HCT116 (cell line): ENCODE results near the gene GAB2. TPM values are rescaled to one million over a fixed set of nuclear protein-coding genes. Genes with fewer than 3 reads are reported as not detected.
"Not testable (repeated sequence)": the region's sequence is repeated elsewhere in the genome, so short reads cannot be mapped to it uniquely, and the experiment has no call there.

Experiments
- ATAC-seq: fragments of 200-7000 bp; cut with Tn5 transposase; 2 replicates; pipeline ENCODE4 v1.9.1; 2020; ENCODE audit warnings: mild to moderate bottlenecking, moderate library complexity
- BruUV-seq: library from RNA; stranded (reverse); fragments of 400-500 nt; replicated peaks from 2 replicates; lab custom pipeline; 2021; lab: Mats Ljungman, UMichigan
- CTCF ChIA-PET: fragments of 300-600 bp; sonication (Branson Sonifier 250); formaldehyde crosslinking; loops from one replicate; lab custom pipeline; 2021; ENCODE audit warnings: antibody characterized with exemption; lab: Charles Lee
- POLR2A ChIA-PET: fragments of 300-600, 350-600 bp; sonication (Branson Sonifier 250); formaldehyde crosslinking; loops from one replicate; lab custom pipeline; 2021; ENCODE audit warnings: antibody characterized with exemption; lab: Charles Lee
- RAD21 ChIA-PET, 2 experiments: fragments of 300-600 bp; sonication (Branson Sonifier 250); formaldehyde crosslinking; loops; one replicate each; lab custom pipeline; 2023; ENCODE audit warnings: low total read pairs in 2 of 2; ENCODE audit not compliant: uncharacterized antibody in 2 of 2, unreplicated experiment in 2 of 2, low non-redundant PET in 1 of 2; lab: Charles Lee
- DNase-seq: peaks from one replicate; pipeline ENCODE4 v3.0.0-alpha.2; 2010; ENCODE audit warnings: low read depth, low spot score
- H2AFZ ChIP-seq: fragments of 200-600 bp; shearing (Covaris generic), sonication (generic); 2 replicates; pipeline ENCODE4 v1.6.1; 2017; ENCODE audit warnings: low read depth, mixed run types, mixed read lengths, antibody characterized with exemption, low read length; ENCODE audit not compliant: poor library complexity, severe bottlenecking
- H3K27ac ChIP-seq: 2 replicates; pipeline ENCODE4 v1.5.1; 2012; ENCODE audit warnings: low read depth, low read length
- H3K27me3 ChIP-seq: fragments of 200-600 bp; sonication (generic); 2 replicates; pipeline ENCODE4 v1.6.1; 2016; ENCODE audit warnings: mixed run types, low read length, mixed read lengths; ENCODE audit not compliant: insufficient read depth
- H3K36me3 ChIP-seq, 2 experiments: fragments of 200-500 bp in 1 of 2; fragments of 200-600 bp in 1 of 2; sonication (Bioruptor generic) in 1 of 2; sonication (generic) in 1 of 2; 2 replicates each; pipeline versions ENCODE4 v1.5.1 to v1.6.1; 2014 to 2016; ENCODE audit warnings: low read length in 2 of 2, inconsistent platforms in 1 of 2, mixed read lengths in 1 of 2, mixed run types in 1 of 2; ENCODE audit not compliant: insufficient read depth in 2 of 2, control insufficient read depth in 1 of 2
- H3K4me1 ChIP-seq, 2 experiments: fragments of 200-600 bp in 1 of 2; sonication (generic) in 1 of 2; 2 replicates each; pipeline versions ENCODE4 v1.5.1 to v1.6.1; 2012 to 2017; ENCODE audit warnings: low read length in 2 of 2, inconsistent platforms in 1 of 2, mild to moderate bottlenecking in 1 of 2, mixed read lengths in 1 of 2, mixed run types in 1 of 2, moderate library complexity in 1 of 2; ENCODE audit not compliant: insufficient read depth in 2 of 2, control insufficient read depth in 1 of 2
- H3K4me2 ChIP-seq: fragments of 200-600 bp; sonication (generic); 2 replicates; pipeline ENCODE4 v1.6.1; 2017; ENCODE audit warnings: mixed run types, low read length, mixed read lengths
- H3K4me3 ChIP-seq, 2 experiments: fragments of 200-600 bp in 1 of 2; sonication (generic) in 1 of 2; replicated peaks in 1 of 2; 2 replicates each; pipeline ENCODE4 v1.5.1; 2011 to 2016; ENCODE audit warnings: low read length in 2 of 2, control low read depth in 1 of 2, low read depth in 1 of 2, mild to moderate bottlenecking in 1 of 2, mixed read lengths in 1 of 2, mixed run types in 1 of 2
- H3K79me2 ChIP-seq: fragments of 200-600 bp; sonication (generic); 2 replicates; pipeline ENCODE4 v1.6.1; 2017; ENCODE audit warnings: mild to moderate bottlenecking, mixed run types, low read length, moderate library complexity, mixed read lengths; ENCODE audit not compliant: insufficient read depth
- H3K9ac ChIP-seq: fragments of 200-600 bp; sonication (generic); 2 replicates; pipeline ENCODE4 v1.6.1; 2016; ENCODE audit warnings: low read length, mixed read lengths
- H3K9me2 ChIP-seq: fragments of 200-600 bp; sonication (generic), shearing (Covaris generic); 2 replicates; pipeline ENCODE4 v1.6.1; 2017; ENCODE audit warnings: mixed run types, mild to moderate bottlenecking, moderate library complexity; ENCODE audit not compliant: insufficient read depth
- H3K9me3 ChIP-seq, 2 experiments: fragments of 200-500 bp in 1 of 2; fragments of 200-600 bp in 1 of 2; sonication (Bioruptor generic) in 1 of 2; sonication (generic) in 1 of 2; 2 replicates each; pipeline ENCODE4 v1.6.1; 2014 to 2017; ENCODE audit warnings: low read length in 2 of 2, mixed read lengths in 2 of 2, inconsistent platforms in 1 of 2, low read depth in 1 of 2, mild to moderate bottlenecking in 1 of 2, mixed run types in 1 of 2, moderate library complexity in 1 of 2; ENCODE audit not compliant: control insufficient read depth in 1 of 2, insufficient read depth in 1 of 2
- H4K20me1 ChIP-seq: fragments of 200-600 bp; sonication (generic), shearing (Covaris generic); 2 replicates; pipeline ENCODE4 v1.6.1; 2017; ENCODE audit warnings: mixed run types, mild to moderate bottlenecking, moderate library complexity; ENCODE audit not compliant: insufficient read depth
- EZH2phosphoT487 ChIP-seq: fragments of 200-600 bp; IDR thresholded peaks from 2 replicates; pipeline ENCODE4 v1.6.1; 2018; ENCODE audit warnings: antibody characterized with exemption, borderline replicate concordance
- MAX ChIP-seq: IDR thresholded peaks from 2 replicates; pipeline ENCODE4 v1.6.1; 2012
- POLR2A ChIP-seq: IDR thresholded peaks from 2 replicates; pipeline ENCODE4 v1.7.0; 2011; ENCODE audit warnings: borderline replicate concordance; ENCODE audit not compliant: insufficient read depth, insufficient read length; ENCODE audit errors: extremely low read depth
- POLR2AphosphoS5 ChIP-seq: IDR thresholded peaks from 2 replicates; pipeline ENCODE4 v1.6.1; 2011; ENCODE audit warnings: mild to moderate bottlenecking, low read depth, low read length, moderate library complexity
- SIN3A ChIP-seq: IDR thresholded peaks from 2 replicates; pipeline ENCODE4 v1.6.1; 2012; ENCODE audit warnings: low read depth
- ZBTB33 ChIP-seq: IDR thresholded peaks from 2 replicates; pipeline ENCODE4 v1.6.1; 2011; ENCODE audit warnings: mild to moderate bottlenecking, low read length, moderate library complexity; ENCODE audit not compliant: insufficient replicate concordance; ENCODE audit errors: extremely low read depth
- ZFX ChIP-seq: fragments of 450-650 bp; IDR thresholded peaks from 2 replicates; pipeline ENCODE4 v1.6.1; 2017
- ZNF274 ChIP-seq: fragments of 200-500 bp; sonication (Bioruptor generic); IDR thresholded peaks from 2 replicates; pipeline ENCODE4 v1.6.1; 2014; ENCODE audit warnings: mild to moderate bottlenecking, low read depth, low read length, inconsistent platforms
- intact Hi-C: fragments of 100-400 bp; cut with micrococcal nuclease; formaldehyde crosslinking; loops from 2 replicates; pipeline ENCODE4 v1.10.0; 2022
- total RNA-seq: library from RNA; stranded (reverse); gene quantifications from one replicate; pipeline ENCODE4 v1.2.1, GENCODE V29; 2021; ENCODE audit not compliant: unreplicated experiment

Gene GAB2
- total RNA-seq, 1 experiment from 2014 or later: 1.9 TPM

GRCh38 chr11:78295347-78295746 is 122.3 kb downstream of the GAB2 start (continued):
- no peak for TF ChIP-seq ZBTB33
- TF ChIP-seq ZFX: no peak
- TF ChIP-seq SIN3A: no peak
- no peak for TF ChIP-seq POLR2AphosphoS5
- TF ChIP-seq POLR2A: no peak
- no peak for TF ChIP-seq EZH2phosphoT487
- TF ChIP-seq ZNF274: no peak
- TF ChIP-seq MAX: no peak

GRCh38 chr11:78294100-78294499 is 123.5 kb downstream of the GAB2 start:
- H2AFZ ChIP-seq, H3K9ac ChIP-seq, H3K9me3 ChIP-seq, H3K4me1 ChIP-seq, H4K20me1 ChIP-seq, H3K79me2 ChIP-seq, CTCF ChIA-PET, H3K27me3 ChIP-seq, DNase-seq, BruUV-seq, intact Hi-C loops, H3K4me3 ChIP-seq, RAD21 ChIA-PET, H3K27ac ChIP-seq, H3K4me2 ChIP-seq, H3K9me2 ChIP-seq, ATAC-seq, H3K36me3 ChIP-seq, POLR2A ChIA-PET: not testable (repeated sequence)
